Measurements from ENCODE around the gene DCP2.

DCP2 gene

GRCh38 chr5:113067635-113068344, 91.2 kb downstream of the DCP2 start:
- TF ChIP-seq PATZ1 (tag by site-specific recombination; IDR thresholded peaks at IDR 0.05) (no peak), ZNF549 (tag by site-specific recombination; IDR thresholded peaks at IDR 0.05) (no peak), ZNF747 (tag by site-specific recombination; IDR thresholded peaks at IDR 0.05) (no peak), ZNF214 (tag by site-specific recombination; IDR thresholded peaks at IDR 0.05; ENCODE audit: borderline replicate concordance) (no peak), ZNF391 (tag by site-specific recombination; IDR thresholded peaks at IDR 0.05; ENCODE audit: borderline replicate concordance, low read depth) (no peak), SP3 (tag by site-specific recombination; IDR thresholded peaks at IDR 0.05) (no peak), ZBTB20 (tag by site-specific recombination; IDR thresholded peaks at IDR 0.05) (no peak)
- ChIA-PET POLR2A (no interaction called here), CTCF (no interaction called here)
- Histone ChIP-seq H3K4me3 (ENCODE audit: low read depth, low read length) (no peak overlapping the region), H3K9me3 (ENCODE audit: control insufficient read depth, insufficient read depth, low read depth, low read length) (no peaks in the 10 kb centered on the region), H3K4me1 (ENCODE audit: control insufficient read depth, insufficient read depth, low read length) (no peaks in the 10 kb centered on the region), H3K27ac (ENCODE audit: extremely low read depth, low read depth, low read length) (no peak overlapping the region), H3K36me3 (ENCODE audit: control insufficient read depth in 2 of 2, insufficient read depth in 1 of 2, low read length in 2 of 2) (peaks cover 0 to 78% of the 10 kb centered on the region in 2 experiments; a peak in 1 of 3 replicates)

GRCh38 chr5:113068559-113068958, 92.0 kb downstream of the DCP2 start:
- ChIA-PET CTCF (no interaction called here), POLR2A (no interaction called here)
- Histone ChIP-seq H3K9me3 (ENCODE audit: control insufficient read depth, insufficient read depth, low read depth, low read length) (no peaks in the 10 kb centered on the region), H3K27ac (ENCODE audit: extremely low read depth, low read depth, low read length) (no peak overlapping the region), H3K36me3 (ENCODE audit: control insufficient read depth in 2 of 2, insufficient read depth in 1 of 2, low read length in 2 of 2) (peaks cover 0 to 71% of the 10 kb centered on the region in 2 experiments; a peak in 1 of 3 replicates), H3K4me1 (ENCODE audit: control insufficient read depth, insufficient read depth, low read length) (no peaks in the 10 kb centered on the region), H3K4me3 (ENCODE audit: low read depth, low read length) (no peak overlapping the region)
- TF ChIP-seq ZBTB8A (tag by site-specific recombination; IDR thresholded peaks at IDR 0.05) (no peak), GLI4 (tag by site-specific recombination; IDR thresholded peaks at IDR 0.05) (no peak), ZNF704 (tag by site-specific recombination; IDR thresholded peaks at IDR 0.05) (no peak), TRIM28 (IDR thresholded peaks at IDR 0.05; ENCODE audit: borderline replicate concordance, low read length) (no peak), MEIS1 (CRISPR knock-in tag; IDR thresholded peaks at IDR 0.05; ENCODE audit: borderline replicate concordance) (no peak), ZNF214 (tag by site-specific recombination; IDR thresholded peaks at IDR 0.05; ENCODE audit: borderline replicate concordance) (no peak), ZSCAN23 (tag by site-specific recombination; IDR thresholded peaks at IDR 0.05) (no peak), PRDM4 (tag by site-specific recombination; IDR thresholded peaks at IDR 0.05) (no peak), ZSCAN30 (tag by site-specific recombination; IDR thresholded peaks at IDR 0.05) (no peak), ZNF623 (tag by site-specific recombination; IDR thresholded peaks at IDR 0.05) (no peak), ZNF768 (tag by site-specific recombination; IDR thresholded peaks at IDR 0.05) (no peak), ZFP37 (tag by site-specific recombination; IDR thresholded peaks at IDR 0.05) (no peak), ZNF658 (tag by site-specific recombination; IDR thresholded peaks at IDR 0.05) (no peak), ZNF558 (tag by site-specific recombination; IDR thresholded peaks at IDR 0.05) (no peak), ZNF169 (tag by site-specific recombination; IDR thresholded peaks at IDR 0.05) (no peak), ZNF501 (tag by site-specific recombination; IDR thresholded peaks at IDR 0.05) (no peak), HOXD13 (CRISPR knock-in tag; IDR thresholded peaks at IDR 0.05; ENCODE audit: borderline replicate concordance) (no peak), ZEB2 (tag by site-specific recombination; IDR thresholded peaks at IDR 0.05) (no peak), ZBTB11 (tag by site-specific recombination; conservative IDR thresholded peaks at IDR 0.05; ENCODE audit: low read depth) (no peak), ZNF837 (tag by site-specific recombination; IDR thresholded peaks at IDR 0.05) (no peak)

Measured in HEK293 (cell line).